OCI-LY7 (cell line): ENCODE measurements around the gene MTCL1. TPM values are rescaled to one million over a fixed set of nuclear protein-coding genes. Genes with fewer than 3 reads are reported as not detected.

Experiments used
- BruUV-seq: library from RNA; stranded (reverse); fragments of 400-500 nt; replicated peaks from 2 replicates; lab custom pipeline; 2021; lab: Mats Ljungman, UMichigan
- CTCF ChIA-PET: fragments of 300-600 bp; sonication (Branson Sonifier 250); formaldehyde crosslinking; loops from one replicate; lab custom pipeline; 2022; ENCODE audit warnings: antibody characterized with exemption; ENCODE audit not compliant: unreplicated experiment; lab: Charles Lee
- POLR2A ChIA-PET: fragments of 300-600 bp; sonication (Branson Sonifier 250); formaldehyde crosslinking; loops from one replicate; lab custom pipeline; 2022; ENCODE audit warnings: antibody characterized with exemption; lab: Charles Lee
- DNase-seq: peaks from one replicate; pipeline ENCODE4 v3.0.0-alpha.2; 2015; ENCODE audit warnings: low spot score
- H2AFZ ChIP-seq: fragments of 200-600 bp; sonication (generic), shearing (Covaris generic); 2 replicates; pipeline ENCODE4 v1.6.1; 2014; ENCODE audit warnings: mild to moderate bottlenecking, antibody characterized with exemption, low read length, moderate library complexity
- H3K27ac ChIP-seq: fragments of 200-600 bp; sonication (generic); 2 replicates; pipeline ENCODE4 v1.5.1; 2014; ENCODE audit warnings: mixed run types, low read depth, mild to moderate bottlenecking, moderate library complexity, low read length, inconsistent platforms; ENCODE audit not compliant: poor library complexity, severe bottlenecking
- H3K36me3 ChIP-seq: fragments of 200-600 bp; sonication (generic); 2 replicates; pipeline ENCODE4 v1.6.1; 2014; ENCODE audit warnings: mild to moderate bottlenecking, antibody characterized with exemption, low read length, moderate library complexity, mixed read lengths; ENCODE audit not compliant: insufficient read depth
- H3K4me1 ChIP-seq: fragments of 200-600 bp; sonication (generic); 2 replicates; pipeline ENCODE4 v1.5.1; 2014; ENCODE audit warnings: mild to moderate bottlenecking, low read length; ENCODE audit not compliant: insufficient read depth, poor library complexity, severe bottlenecking
- H3K4me2 ChIP-seq: fragments of 200-600 bp; sonication (generic); 2 replicates; pipeline ENCODE4 v1.6.1; 2014; ENCODE audit warnings: mild to moderate bottlenecking, low read length
- H3K4me3 ChIP-seq: fragments of 200-600 bp; sonication (generic); 2 replicates; pipeline ENCODE4 v1.5.1; 2014; ENCODE audit warnings: mild to moderate bottlenecking, low read depth, low read length; ENCODE audit not compliant: poor library complexity, severe bottlenecking
- H3K79me2 ChIP-seq: fragments of 200-600 bp; sonication (generic); 2 replicates; pipeline ENCODE4 v1.6.1; 2016; ENCODE audit warnings: low read depth, mild to moderate bottlenecking, low read length, moderate library complexity, mixed read lengths; ENCODE audit not compliant: insufficient read depth
- H3K9me2 ChIP-seq: fragments of 200-600 bp; sonication (generic); 2 replicates; pipeline ENCODE4 v1.6.1; 2016; ENCODE audit warnings: mild to moderate bottlenecking, low read length, mixed read lengths; ENCODE audit not compliant: insufficient read depth
- H3K9me3 ChIP-seq: fragments of 200-600 bp; sonication (generic); 2 replicates; pipeline ENCODE4 v1.6.1; 2014; ENCODE audit warnings: mild to moderate bottlenecking, mixed run types, low read length, mixed read lengths
- H4K20me1 ChIP-seq: fragments of 200-600 bp; sonication (generic); 2 replicates; pipeline ENCODE4 v1.6.1; 2014; ENCODE audit warnings: mild to moderate bottlenecking, antibody characterized with exemption, low read length, moderate library complexity, mixed read lengths; ENCODE audit not compliant: insufficient read depth
- EZH2phosphoT487 ChIP-seq: fragments of 200-600 bp; sonication (generic); IDR thresholded peaks from 2 replicates; pipeline ENCODE4 v1.6.1; 2018; ENCODE audit warnings: low read depth, borderline replicate concordance, mild to moderate bottlenecking, mixed run types, antibody characterized with exemption, low read length, moderate library complexity, mixed read lengths
- intact Hi-C: fragments of 100-400 bp; cut with micrococcal nuclease; formaldehyde crosslinking; loops from one replicate; pipeline ENCODE4 v1.10.0; 2022; ENCODE audit not compliant: unreplicated experiment
- total RNA-seq, 2 experiments: library from RNA; depleted of rRNA in 1 of 2; stranded (reverse); fragments of >200 nt in 1 of 2; shearing (Covaris generic) in 1 of 2; gene quantifications; 2 replicates each; pipeline ENCODE4 v1.2.3, GENCODE V29; 2014 to 2022
- TF ChIP-seq, protein P1 (sequence below): fragments of 200-600 bp; sonication (generic); conservative IDR thresholded peaks from 2 replicates; pipeline ENCODE4 v1.5.1; 2014; ENCODE audit warnings: mild to moderate bottlenecking, antibody characterized with exemption, low read length, moderate library complexity, mixed read lengths

The MTCL1 gene
- total RNA-seq, 2 experiments from 2014 or later: 96.8 to 159 TPM

- H3K79me2 ChIP-seq: no peaks in the 10 kb centered on the region
- BruUV-seq: no TSS peak
Measured at GRCh38 chr18:8805552-8805951, 100.2 kb downstream of the MTCL1 start.

DNA sequence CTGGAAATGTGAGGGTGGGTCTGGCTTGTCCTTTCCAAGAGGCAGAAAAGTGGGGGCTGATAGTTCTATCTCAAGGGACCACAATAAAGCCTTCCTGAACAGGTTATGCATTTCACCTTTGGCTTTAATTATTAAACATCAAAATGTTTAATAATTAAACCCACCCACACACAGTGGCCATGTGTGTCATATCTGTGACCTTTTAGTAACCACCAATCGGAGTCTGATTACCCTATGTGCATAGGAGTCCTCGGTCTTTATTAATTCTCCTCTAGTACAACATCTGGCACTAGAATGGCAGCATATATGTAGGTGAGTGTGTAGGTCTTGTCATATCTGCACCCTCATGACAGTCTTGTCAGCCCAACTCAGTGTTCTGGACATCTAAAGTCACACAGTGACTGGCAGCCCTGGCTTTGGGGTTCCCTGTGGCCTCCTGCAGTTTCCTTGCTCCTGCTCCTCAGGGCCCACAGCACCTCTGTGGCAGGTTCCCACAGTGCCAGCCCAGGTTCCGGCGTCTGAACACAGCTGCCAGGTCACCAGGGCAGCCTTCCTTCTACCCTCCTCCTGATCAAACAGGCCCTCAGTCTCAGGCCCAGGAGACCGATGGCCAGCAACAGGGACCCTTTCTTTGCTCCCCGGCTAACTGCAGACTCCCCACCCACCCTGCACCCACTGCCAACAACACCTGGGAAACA is 100.9 kb downstream of the MTCL1 start:
- Histone ChIP-seq H2AFZ (no peak overlapping the region), H3K4me1 (no peaks in the 10 kb centered on the region), H3K9me2 (no peaks in the 10 kb centered on the region), H3K4me3 (no peak overlapping the region), H3K27ac (no peak overlapping the region), H4K20me1 (no peaks in the 10 kb centered on the region), H3K9me3 (no peaks in the 10 kb centered on the region), H3K79me2 (no peaks in the 10 kb centered on the region), H3K4me2 (no peak overlapping the region), H3K36me3 (peaks cover 85% of the 10 kb centered on the region)
- BruUV-seq: no TSS peak
- no peak for TF ChIP-seq EZH2phosphoT487
- TF ChIP-seq, protein P1, sequence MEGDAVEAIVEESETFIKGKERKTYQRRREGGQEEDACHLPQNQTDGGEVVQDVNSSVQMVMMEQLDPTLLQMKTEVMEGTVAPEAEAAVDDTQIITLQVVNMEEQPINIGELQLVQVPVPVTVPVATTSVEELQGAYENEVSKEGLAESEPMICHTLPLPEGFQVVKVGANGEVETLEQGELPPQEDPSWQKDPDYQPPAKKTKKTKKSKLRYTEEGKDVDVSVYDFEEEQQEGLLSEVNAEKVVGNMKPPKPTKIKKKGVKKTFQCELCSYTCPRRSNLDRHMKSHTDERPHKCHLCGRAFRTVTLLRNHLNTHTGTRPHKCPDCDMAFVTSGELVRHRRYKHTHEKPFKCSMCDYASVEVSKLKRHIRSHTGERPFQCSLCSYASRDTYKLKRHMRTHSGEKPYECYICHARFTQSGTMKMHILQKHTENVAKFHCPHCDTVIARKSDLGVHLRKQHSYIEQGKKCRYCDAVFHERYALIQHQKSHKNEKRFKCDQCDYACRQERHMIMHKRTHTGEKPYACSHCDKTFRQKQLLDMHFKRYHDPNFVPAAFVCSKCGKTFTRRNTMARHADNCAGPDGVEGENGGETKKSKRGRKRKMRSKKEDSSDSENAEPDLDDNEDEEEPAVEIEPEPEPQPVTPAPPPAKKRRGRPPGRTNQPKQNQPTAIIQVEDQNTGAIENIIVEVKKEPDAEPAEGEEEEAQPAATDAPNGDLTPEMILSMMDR: no peak
- CTCF ChIA-PET: no interaction called here
- intact Hi-C loops: no loop called here
- no peak for DNase-seq
- POLR2A ChIA-PET: interaction anchor here (1.0 kb wide), 1 partner anchor 7 kb away, joined by 4 read pairs; no protein-coding TSS in a partner anchor

More at GRCh38 chr18:8805552-8805951, 100.2 kb downstream of the MTCL1 start:
- peaks cover 85% of the 10 kb centered on the region for H3K36me3 ChIP-seq
- no peak overlapping the region for H3K4me2 ChIP-seq
- H4K20me1 ChIP-seq: no peaks in the 10 kb centered on the region
- H3K4me1 ChIP-seq: no peaks in the 10 kb centered on the region
- H3K27ac ChIP-seq: no peak overlapping the region
- no peaks in the 10 kb centered on the region for H3K9me2 ChIP-seq
- intact Hi-C loops: no loop called here
- H3K9me3 ChIP-seq: no peaks in the 10 kb centered on the region
- TF ChIP-seq EZH2phosphoT487: no peak
- TF ChIP-seq, protein P1: no peak
- no peak overlapping the region for H2AFZ ChIP-seq
- DNase-seq: no peak
- CTCF ChIA-PET: no interaction called here
- POLR2A ChIA-PET: interaction anchor here (1.0 kb wide), 1 partner anchor 8 kb away, joined by 4 read pairs; no protein-coding TSS in a partner anchor
- no peak overlapping the region for H3K4me3 ChIP-seq
